SW 1271 (cell line): ENCODE data around the gene CALCR.

Experiments used
- DNase-seq, 2 experiments: peaks; one replicate each; lab custom pipeline; 2025; lab: John Stamatoyannopoulos, UW

The CALCR gene

GRCh38 chr7:93448176-93448575 lies 126.3 kb downstream of the CALCR start:
- no peak for DNase-seq

- no peak for DNase-seq
Observed at GRCh38 chr7:93447509-93447908, 127.0 kb downstream of the CALCR start.

GRCh38 chr7:93442478-93443224 lies 131.9 kb downstream of the CALCR start:
- DNase-seq: peak in 1 of 2 experiments; percentile 24

- no peak for DNase-seq
Observed at GRCh38 chr7:93435791-93436190, 138.7 kb downstream of the CALCR start.

- no peak for DNase-seq
Observed at GRCh38 chr7:93432130-93432529, 142.4 kb downstream of the CALCR start.

GRCh38 chr7:93430917-93431588 lies 143.5 kb downstream of the CALCR start:
- no peak for DNase-seq

- no peak for DNase-seq
Observed at GRCh38 chr7:93429563-93429962, 145.0 kb downstream of the CALCR start.

GRCh38 chr7:93427107-93427506 lies 147.4 kb downstream of the CALCR start:
- DNase-seq: no peak

- no peak for DNase-seq
Observed at GRCh38 chr7:93426155-93426696, 148.3 kb downstream of the CALCR start.

- DNase-seq: no peak
Observed at GRCh38 chr7:93414574-93414973, 159.9 kb downstream of the CALCR start.

GRCh38 chr7:93409324-93409723 lies 165.2 kb downstream of the CALCR start:
- DNase-seq: no peak

- DNase-seq: no peak
Observed at GRCh38 chr7:93407239-93407638, 167.3 kb downstream of the CALCR start.

GRCh38 chr7:93402944-93403343 lies 171.6 kb downstream of the CALCR start:
- no peak for DNase-seq

- no peak for DNase-seq
Observed at GRCh38 chr7:93399642-93400041, 174.9 kb downstream of the CALCR start.

GRCh38 chr7:93392984-93393383 lies 181.5 kb downstream of the CALCR start:
- no peak for DNase-seq

- DNase-seq: no peak
Observed at GRCh38 chr7:93390660-93391059, 183.9 kb downstream of the CALCR start.

GRCh38 chr7:93382362-93382761 lies 192.2 kb downstream of the CALCR start:
- no peak for DNase-seq

GRCh38 chr7:93378131-93378760 lies 196.3 kb downstream of the CALCR start:
- no peak for DNase-seq

GRCh38 chr7:93375603-93376002 lies 198.9 kb downstream of the CALCR start:
- DNase-seq: no peak
